Measurements from ENCODE around the gene PIGQ. TPM values are rescaled to one million over a fixed set of nuclear protein-coding genes. Genes with fewer than 3 reads are reported as not detected.

The PIGQ gene
- polyA plus RNA-seq, 1 donor: 21.3 TPM

- DNase-seq: no peak
Measured at GRCh38 chr16:608019-608418, 38.3 kb downstream of the PIGQ start.

GRCh38 chr16:609316-609715 is 39.5 kb downstream of the PIGQ start:
- DNase-seq: no peak

- no peak for DNase-seq
Measured at GRCh38 chr16:609984-610383, 40.2 kb downstream of the PIGQ start.

GRCh38 chr16:610513-611381 is 41.0 kb downstream of the PIGQ start:
- DNase-seq: no peak

- DNase-seq: no peak
Measured at GRCh38 chr16:615122-615521, 45.4 kb downstream of the PIGQ start.

GRCh38 chr16:616733-617586 is 47.2 kb downstream of the PIGQ start:
- DNase-seq: no peak

- DNase-seq: no peak
Measured at GRCh38 chr16:617855-618254, 48.1 kb downstream of the PIGQ start.

GRCh38 chr16:619476-620100 is 49.8 kb downstream of the PIGQ start:
- DNase-seq: no peak

- no peak for DNase-seq
Measured at GRCh38 chr16:620700-621525, 51.1 kb downstream of the PIGQ start.

- no peak for DNase-seq
Measured at GRCh38 chr16:621526-622105, 51.8 kb downstream of the PIGQ start.

GRCh38 chr16:622920-623280 is 53.1 kb downstream of the PIGQ start:
- DNase-seq: no peak

- DNase-seq: no peak
Measured at GRCh38 chr16:624526-625070, 54.8 kb downstream of the PIGQ start.

GRCh38 chr16:625117-625976 is 55.6 kb downstream of the PIGQ start:
- no peak for DNase-seq

GRCh38 chr16:625977-626765 is 56.4 kb downstream of the PIGQ start:
- no peak for DNase-seq

- no peak for DNase-seq
Measured at GRCh38 chr16:626787-627453, 57.2 kb downstream of the PIGQ start.

GRCh38 chr16:627454-628239 is 57.9 kb downstream of the PIGQ start:
- no peak for DNase-seq

GRCh38 chr16:628321-629061 is 58.7 kb downstream of the PIGQ start:
- DNase-seq: no peak
